HEK293T (cell line): ENCODE results near the gene ARHGAP22.

Source experiments
- ARNT ChIP-seq: fragments of 450-650 bp; IDR thresholded peaks from 2 replicates; pipeline ENCODE4 v1.6.1; 2017; ENCODE audit warnings: mild to moderate bottlenecking
- BHLHE40 ChIP-seq: fragments of 450-650 bp; IDR thresholded peaks from 2 replicates; pipeline ENCODE4 v1.6.1; 2016; ENCODE audit warnings: mild to moderate bottlenecking, moderate library complexity, borderline replicate concordance
- CTBP1 ChIP-seq: fragments of 450-650 bp; IDR thresholded peaks from 2 replicates; pipeline ENCODE4 v1.6.1; 2016; ENCODE audit warnings: borderline replicate concordance
- FOXK2 ChIP-seq: fragments of 450-650 bp; IDR thresholded peaks from 2 replicates; pipeline ENCODE4 v1.6.1; 2016; ENCODE audit warnings: mild to moderate bottlenecking
- FOXM1 ChIP-seq: fragments of 450-650 bp; IDR thresholded peaks from 2 replicates; pipeline ENCODE4 v1.6.1; 2017; ENCODE audit warnings: mild to moderate bottlenecking, borderline replicate concordance
- LEF1 ChIP-seq: fragments of 450-650 bp; IDR thresholded peaks from 2 replicates; pipeline ENCODE4 v1.6.1; 2017; ENCODE audit warnings: mild to moderate bottlenecking, borderline replicate concordance
- NFRKB ChIP-seq: fragments of 450-650 bp; IDR thresholded peaks from 2 replicates; pipeline ENCODE4 v1.6.1; 2016; ENCODE audit warnings: mild to moderate bottlenecking, moderate library complexity
- SP1 ChIP-seq: fragments of 450-650 bp; IDR thresholded peaks from 2 replicates; pipeline ENCODE4 v1.6.1; 2017
- SUZ12 ChIP-seq: fragments of 450-650 bp; IDR thresholded peaks from 2 replicates; pipeline ENCODE4 v1.6.1; 2016; ENCODE audit warnings: mild to moderate bottlenecking
- TARDBP ChIP-seq: fragments of 450-650 bp; IDR thresholded peaks from 2 replicates; pipeline ENCODE4 v1.6.1; 2016
- ZNF384 ChIP-seq: fragments of 450-650 bp; IDR thresholded peaks from 2 replicates; pipeline ENCODE4 v1.6.1; 2016

DNA sequence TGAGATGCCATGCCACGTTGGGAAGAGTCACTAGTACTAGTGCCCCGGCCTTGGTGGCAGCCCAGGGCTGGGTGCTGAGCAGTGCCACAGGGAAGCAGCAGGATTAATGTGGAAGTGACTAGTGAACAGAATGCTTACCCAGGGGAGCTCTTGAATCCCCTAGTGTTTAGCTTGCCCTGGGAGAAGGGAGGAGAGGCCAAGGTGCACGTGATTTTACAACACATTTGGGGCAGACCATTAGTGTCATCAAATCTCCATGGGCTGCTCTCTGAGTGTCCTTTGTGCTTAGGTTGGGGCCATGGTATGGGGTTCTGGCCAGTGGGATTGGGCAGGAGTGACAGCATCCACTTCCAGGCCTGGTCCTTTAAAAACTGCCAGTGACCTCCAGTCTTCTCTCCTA is 37.5 kb downstream of the ARHGAP22 start:
- TF ChIP-seq BHLHE40 (no peak), SUZ12 (no peak), NFRKB (no peak), FOXM1 (no peak), CTBP1 (no peak), FOXK2 (no peak), SP1 (no peak), ZNF384 (no peak), ARNT (no peak), TARDBP (no peak), LEF1 (no peak)
